ENCODE results near the gene NRL.
"Not testable (repeated sequence)": the region's sequence is repeated elsewhere in the genome, so short reads cannot be mapped to it uniquely, and the experiment has no call there.

Gene NRL

GRCh38 chr14:24113379-24113800 is 1.4 kb downstream of the NRL start:
- Histone ChIP-seq H3K36me3 (ENCODE audit: control insufficient read depth in 2 of 2, insufficient read depth in 2 of 2, low read length in 2 of 2) (peaks cover 10 to 17% of the 10 kb centered on the region in 2 donors), H3K9me3 (ENCODE audit: control insufficient read depth in 2 of 2, low read length in 2 of 2) (no peaks in the 10 kb centered on the region), H3K4me1 (ENCODE audit: control insufficient read depth in 2 of 2, insufficient read depth in 2 of 2, low read length in 2 of 2) (peaks cover 18 to 32% of the 10 kb centered on the region in 2 donors), H3K27ac (ENCODE audit: low read depth in 2 of 2, low read length in 2 of 2) (peak overlapping the region; percentile 99 to 100), H3K4me3 (ENCODE audit: low read length in 2 of 2) (peak overlapping the region; percentile 78 to 95), H3K9ac (ENCODE audit: low read depth in 1 of 2, low read length in 2 of 2) (peak overlapping the region; percentile 93 to 97), H3K27me3 (ENCODE audit: control insufficient read depth in 2 of 2, insufficient read depth in 2 of 2, low read length in 2 of 2) (no peaks in the 10 kb centered on the region)

GRCh38 chr14:24110523-24110922 is 4.2 kb downstream of the NRL start:
- Histone ChIP-seq H3K9ac (ENCODE audit: low read depth in 1 of 2, low read length in 2 of 2) (no peak overlapping the region), H3K9me3 (ENCODE audit: control insufficient read depth in 2 of 2, low read length in 2 of 2) (no peaks in the 10 kb centered on the region), H3K4me3 (ENCODE audit: low read length in 2 of 2) (no peak overlapping the region), H3K36me3 (ENCODE audit: control insufficient read depth in 2 of 2, insufficient read depth in 2 of 2, low read length in 2 of 2) (no peaks in the 10 kb centered on the region), H3K4me1 (ENCODE audit: control insufficient read depth in 2 of 2, insufficient read depth in 2 of 2, low read length in 2 of 2) (peaks cover 6 to 21% of the 10 kb centered on the region in 2 donors), H3K27me3 (ENCODE audit: control insufficient read depth in 2 of 2, insufficient read depth in 2 of 2, low read length in 2 of 2) (no peaks in the 10 kb centered on the region), H3K27ac (ENCODE audit: low read depth in 2 of 2, low read length in 2 of 2) (peak overlapping the region; percentile 9 to 18)

- Histone ChIP-seq H3K36me3 (ENCODE audit: control insufficient read depth in 2 of 2, insufficient read depth in 2 of 2, low read length in 2 of 2) (no peaks in the 10 kb centered on the region), H3K4me1 (ENCODE audit: control insufficient read depth in 2 of 2, insufficient read depth in 2 of 2, low read length in 2 of 2) (peaks cover 5 to 21% of the 10 kb centered on the region in 2 donors), H3K4me3 (ENCODE audit: low read length in 2 of 2) (no peak overlapping the region), H3K9ac (ENCODE audit: low read depth in 1 of 2, low read length in 2 of 2) (no peak overlapping the region), H3K9me3 (ENCODE audit: control insufficient read depth in 2 of 2, low read length in 2 of 2) (no peaks in the 10 kb centered on the region), H3K27ac (ENCODE audit: low read depth in 2 of 2, low read length in 2 of 2) (no peak overlapping the region), H3K27me3 (ENCODE audit: control insufficient read depth in 2 of 2, insufficient read depth in 2 of 2, low read length in 2 of 2) (no peaks in the 10 kb centered on the region)
Observed at GRCh38 chr14:24110060-24110459, 4.7 kb downstream of the NRL start.

GRCh38 chr14:24108336-24108874 is 6.3 kb downstream of the NRL start:
- peaks cover 4 to 6% of the 10 kb centered on the region in 2 donors for H3K36me3 ChIP-seq (ENCODE audit: control insufficient read depth in 2 of 2, insufficient read depth in 2 of 2, low read length in 2 of 2)
- no peaks in the 10 kb centered on the region for H3K9me3 ChIP-seq (ENCODE audit: control insufficient read depth in 2 of 2, low read length in 2 of 2)
- peak overlapping the region; percentile 11 to 60 for H3K27ac ChIP-seq (ENCODE audit: low read depth in 2 of 2, low read length in 2 of 2)
- H3K4me3 ChIP-seq (ENCODE audit: low read length in 2 of 2), result no peak overlapping the region
- H3K27me3 ChIP-seq (ENCODE audit: control insufficient read depth in 2 of 2, insufficient read depth in 2 of 2, low read length in 2 of 2), result no peaks in the 10 kb centered on the region
- peaks cover 2 to 19% of the 10 kb centered on the region in 2 donors for H3K4me1 ChIP-seq (ENCODE audit: control insufficient read depth in 2 of 2, insufficient read depth in 2 of 2, low read length in 2 of 2)
- no peak overlapping the region for H3K9ac ChIP-seq (ENCODE audit: low read depth in 1 of 2, low read length in 2 of 2)

GRCh38 chr14:24106672-24107271 is 8.0 kb downstream of the NRL start:
- peaks cover 13 to 17% of the 10 kb centered on the region in 2 donors for H3K36me3 ChIP-seq (ENCODE audit: control insufficient read depth in 2 of 2, insufficient read depth in 2 of 2, low read length in 2 of 2)
- H3K9me3 ChIP-seq (ENCODE audit: control insufficient read depth in 2 of 2, low read length in 2 of 2), result no peaks in the 10 kb centered on the region
- H3K4me3 ChIP-seq (ENCODE audit: low read length in 2 of 2), result no peak overlapping the region
- H3K9ac ChIP-seq (ENCODE audit: low read depth in 1 of 2, low read length in 2 of 2), result no peak overlapping the region
- peaks cover 0 to 16% of the 10 kb centered on the region in 2 donors for H3K4me1 ChIP-seq (ENCODE audit: control insufficient read depth in 2 of 2, insufficient read depth in 2 of 2, low read length in 2 of 2)
- H3K27ac ChIP-seq (ENCODE audit: low read depth in 2 of 2, low read length in 2 of 2), result no peak overlapping the region
- no peaks in the 10 kb centered on the region for H3K27me3 ChIP-seq (ENCODE audit: control insufficient read depth in 2 of 2, insufficient read depth in 2 of 2, low read length in 2 of 2)

- H3K27ac ChIP-seq (ENCODE audit: low read depth in 2 of 2, low read length in 2 of 2); H3K9ac ChIP-seq (ENCODE audit: low read depth in 1 of 2, low read length in 2 of 2); H3K4me3 ChIP-seq (ENCODE audit: low read length in 2 of 2): not testable (repeated sequence)
Observed at GRCh38 chr14:24105609-24106239, 9.0 kb downstream of the NRL start.

GRCh38 chr14:24103451-24103850 is 11.3 kb downstream of the NRL start:
- Histone ChIP-seq H3K4me3 (ENCODE audit: low read length in 2 of 2) (no peak overlapping the region), H3K27me3 (ENCODE audit: control insufficient read depth in 2 of 2, insufficient read depth in 2 of 2, low read length in 2 of 2) (no peaks in the 10 kb centered on the region), H3K4me1 (ENCODE audit: control insufficient read depth in 2 of 2, insufficient read depth in 2 of 2, low read length in 2 of 2) (no peaks in the 10 kb centered on the region), H3K9me3 (ENCODE audit: control insufficient read depth in 2 of 2, low read length in 2 of 2) (no peaks in the 10 kb centered on the region), H3K36me3 (ENCODE audit: control insufficient read depth in 2 of 2, insufficient read depth in 2 of 2, low read length in 2 of 2) (peaks cover 39 to 46% of the 10 kb centered on the region in 2 donors), H3K27ac (ENCODE audit: low read depth in 2 of 2, low read length in 2 of 2) (no peak overlapping the region), H3K9ac (ENCODE audit: low read depth in 1 of 2, low read length in 2 of 2) (no peak overlapping the region)

More at GRCh38 chr14:24105609-24106239, 9.0 kb downstream of the NRL start:
- not testable (repeated sequence) for H3K9me3 ChIP-seq (ENCODE audit: control insufficient read depth in 2 of 2, low read length in 2 of 2); H3K27me3 ChIP-seq (ENCODE audit: control insufficient read depth in 2 of 2, insufficient read depth in 2 of 2, low read length in 2 of 2)
- peaks cover 0 to 13% of the 10 kb centered on the region in 2 donors for H3K4me1 ChIP-seq (ENCODE audit: control insufficient read depth in 2 of 2, insufficient read depth in 2 of 2, low read length in 2 of 2)
- H3K36me3 ChIP-seq (ENCODE audit: control insufficient read depth in 2 of 2, insufficient read depth in 2 of 2, low read length in 2 of 2), result peaks cover 21 to 25% of the 10 kb centered on the region in 2 donors

GRCh38 chr14:24102357-24103048 is 12.2 kb downstream of the NRL start:
- Histone ChIP-seq H3K9ac (ENCODE audit: low read depth in 1 of 2, low read length in 2 of 2) (no peak overlapping the region), H3K4me1 (ENCODE audit: control insufficient read depth in 2 of 2, insufficient read depth in 2 of 2, low read length in 2 of 2) (no peaks in the 10 kb centered on the region), H3K36me3 (ENCODE audit: control insufficient read depth in 2 of 2, insufficient read depth in 2 of 2, low read length in 2 of 2) (peaks cover 45 to 51% of the 10 kb centered on the region in 2 donors), H3K9me3 (ENCODE audit: control insufficient read depth in 2 of 2, low read length in 2 of 2) (no peaks in the 10 kb centered on the region), H3K27me3 (ENCODE audit: control insufficient read depth in 2 of 2, insufficient read depth in 2 of 2, low read length in 2 of 2) (no peaks in the 10 kb centered on the region), H3K27ac (ENCODE audit: low read depth in 2 of 2, low read length in 2 of 2) (no peak overlapping the region), H3K4me3 (ENCODE audit: low read length in 2 of 2) (no peak overlapping the region)

- no peaks in the 10 kb centered on the region for H3K4me1 ChIP-seq (ENCODE audit: control insufficient read depth in 2 of 2, insufficient read depth in 2 of 2, low read length in 2 of 2)
- H3K9ac ChIP-seq (ENCODE audit: low read depth in 1 of 2, low read length in 2 of 2), result no peak overlapping the region
- H3K9me3 ChIP-seq (ENCODE audit: control insufficient read depth in 2 of 2, low read length in 2 of 2), result no peaks in the 10 kb centered on the region
- H3K27me3 ChIP-seq (ENCODE audit: control insufficient read depth in 2 of 2, insufficient read depth in 2 of 2, low read length in 2 of 2), result no peaks in the 10 kb centered on the region
- no peak overlapping the region for H3K27ac ChIP-seq (ENCODE audit: low read depth in 2 of 2, low read length in 2 of 2)
- peaks cover 45 to 55% of the 10 kb centered on the region in 2 donors for H3K36me3 ChIP-seq (ENCODE audit: control insufficient read depth in 2 of 2, insufficient read depth in 2 of 2, low read length in 2 of 2)
- no peak overlapping the region for H3K4me3 ChIP-seq (ENCODE audit: low read length in 2 of 2)
Observed at GRCh38 chr14:24100982-24101494, 13.7 kb downstream of the NRL start.
